K562 (cell line): ENCODE measurements around the gene GALM. TPM values are rescaled to one million over a fixed set of nuclear protein-coding genes. Genes with fewer than 3 reads are reported as not detected.

Experiments used
- ATAC-seq: fragments of 200-7000 bp; cut with Tn5 transposase; 3 replicates; pipeline ENCODE4 v1.9.1; 2020; ENCODE audit warnings: moderate library complexity
- BruUV-seq: library from RNA; stranded (reverse); fragments of 400-500 nt; replicated peaks from 2 replicates; lab custom pipeline; 2021; lab: Mats Ljungman, UMichigan
- CTCF ChIA-PET: fragments of 300-600 bp; formaldehyde crosslinking; extraction: SDS; loops from one replicate; lab custom pipeline; 2021; ENCODE audit warnings: low intra/inter-chr PET ratio; lab: Yijun Ruan, JAX
- POLR2A ChIA-PET: fragments of 300-600, 350-650 bp; sonication (Branson Sonifier 250); formaldehyde crosslinking; extraction: SDS; loops from one replicate; lab custom pipeline; 2021; ENCODE audit warnings: antibody characterized with exemption, inconsistent platforms; lab: Yijun Ruan, JAX
- DNase-seq, 4 experiments: peaks; one replicate each; pipeline versions ENCODE4 v3.0.0 to v3.0.0-alpha.2; 2011 to 2018; ENCODE audit warnings: low spot score in 3 of 4, mixed read lengths in 3 of 4; ENCODE audit errors: extremely low read depth in 1 of 4
- FAIRE-seq: peaks from 2 replicates; lab custom pipeline; 2011; peaks lifted over from hg19 to GRCh38; lab: Jason Lieb, UNC
- H2AFZ ChIP-seq: 2 replicates; pipeline ENCODE4 v1.6.0; 2011; ENCODE audit warnings: low read depth, low read length, control low read depth, inconsistent platforms
- H3K27ac ChIP-seq: fragments of 200-600 bp; 3 replicates; pipeline ENCODE4 v1.8.0; 2011; ENCODE audit warnings: low read depth, mild to moderate bottlenecking, control low read depth, inconsistent platforms, low read length, moderate library complexity, mixed read lengths; ENCODE audit errors: extremely low read depth
- H3K27me3 ChIP-seq, 2 experiments: fragments of 300-600 bp in 1 of 2; 2 replicates in 1 of 2; 3 replicates in 1 of 2; pipeline versions ENCODE4 v1.6.0 to v1.8.0; 2011; ENCODE audit warnings: inconsistent platforms in 2 of 2, low read length in 2 of 2, mild to moderate bottlenecking in 1 of 2, mixed read lengths in 1 of 2, moderate library complexity in 1 of 2; ENCODE audit not compliant: control insufficient read depth in 2 of 2, insufficient read depth in 2 of 2
- H3K36me3 ChIP-seq: fragments of 300-600 bp; 3 replicates; pipeline ENCODE4 v1.8.0; 2011; ENCODE audit warnings: mild to moderate bottlenecking, low read length, inconsistent platforms; ENCODE audit not compliant: control insufficient read depth, insufficient read depth
- H3K4me1 ChIP-seq, 2 experiments: fragments of 200-600 bp in 1 of 2; replicated peaks in 1 of 2; 2 replicates in 1 of 2; 3 replicates in 1 of 2; pipeline versions ENCODE4 v1.5.1 to v1.8.0; 2011; ENCODE audit warnings: inconsistent platforms in 2 of 2, low read length in 2 of 2, mild to moderate bottlenecking in 1 of 2, mixed read lengths in 1 of 2, moderate library complexity in 1 of 2; ENCODE audit not compliant: control insufficient read depth in 2 of 2, insufficient read depth in 2 of 2
- H3K4me2 ChIP-seq: 2 replicates; pipeline ENCODE4 v1.6.1; 2011; ENCODE audit warnings: low read length, control low read depth, inconsistent platforms, mixed read lengths; ENCODE audit not compliant: insufficient read depth
- H3K4me3 ChIP-seq: fragments of 200-600 bp; sonication (generic), shearing (Covaris generic); 2 replicates; pipeline ENCODE4 v1.5.1; 2016; ENCODE audit warnings: control low read depth, inconsistent platforms
- H3K79me2 ChIP-seq: fragments of 200-600 bp; 3 replicates; pipeline ENCODE4 v1.8.0; 2011; ENCODE audit warnings: low read length, inconsistent platforms; ENCODE audit not compliant: control insufficient read depth, insufficient read depth
- H3K9ac ChIP-seq, 2 experiments: 2 replicates each; pipeline versions ENCODE4 v1.6.0 to v1.6.1; 2011; ENCODE audit warnings: low read depth in 2 of 2, low read length in 2 of 2, control low read depth in 1 of 2, inconsistent platforms in 1 of 2, mild to moderate bottlenecking in 1 of 2, mixed read lengths in 1 of 2; ENCODE audit not compliant: insufficient read depth in 1 of 2
- H3K9me1 ChIP-seq: one replicate; pipeline ENCODE4 v1.6.0; 2011; ENCODE audit warnings: inconsistent platforms, mild to moderate bottlenecking, low read length, moderate library complexity; ENCODE audit not compliant: control insufficient read depth, insufficient read depth
- H3K9me3 ChIP-seq: replicated peaks from 2 replicates; pipeline ENCODE4 v1.5.1; 2011; ENCODE audit warnings: low read depth, low read length, inconsistent platforms; ENCODE audit not compliant: control insufficient read depth, insufficient read depth
- H4K20me1 ChIP-seq: replicated peaks from 2 replicates; pipeline ENCODE4 v1.6.1; 2011; ENCODE audit warnings: low read length, inconsistent platforms, mixed read lengths; ENCODE audit not compliant: control insufficient read depth, insufficient read depth
- ATF1 ChIP-seq, 2 experiments: fragments of 450-650 bp in 1 of 2; IDR thresholded peaks; 2 replicates each; pipeline ENCODE4 v1.6.1; 2016; ENCODE audit warnings: missing compliant biosample characterization in 1 of 2, missing genetic modification characterization in 1 of 2
- CGGBP1 ChIP-seq: fragments of 250-450 bp; sonication (Bioruptor Pico); IDR thresholded peaks from 2 replicates; pipeline ENCODE4 v1.9.0; 2021; ENCODE audit warnings: mild to moderate bottlenecking
- CREB3L1 ChIP-seq: fragments of 450-650 bp; IDR thresholded peaks from 2 replicates; pipeline ENCODE4 v1.6.1; 2014; ENCODE audit warnings: low read depth, mild to moderate bottlenecking, moderate library complexity, borderline replicate concordance
- ETV1 ChIP-seq: fragments of 450-650 bp; conservative IDR thresholded peaks from 2 replicates; pipeline ENCODE4 v1.6.1; 2016; ENCODE audit warnings: missing genetic modification characterization, control low read depth, low read depth, missing compliant biosample characterization
- FOXK2 ChIP-seq, 2 experiments: fragments of 450-650 bp; IDR thresholded peaks in 1 of 2; conservative IDR thresholded peaks in 1 of 2; 2 replicates each; pipeline ENCODE4 v1.6.1; 2016; ENCODE audit warnings: low read depth in 2 of 2, mild to moderate bottlenecking in 1 of 2
- HMGN3 ChIP-seq: IDR thresholded peaks from 2 replicates; pipeline ENCODE4 v1.6.1; 2011; ENCODE audit warnings: borderline replicate concordance, low read depth, mild to moderate bottlenecking, mixed read lengths, low read length; ENCODE audit not compliant: insufficient read length; ENCODE audit errors: extremely low read depth
- KLF16 ChIP-seq: IDR thresholded peaks from 2 replicates; pipeline ENCODE4 v1.6.1; 2016; ENCODE audit warnings: antibody characterized with exemption
- MEIS2 ChIP-seq: fragments of 450-650 bp; IDR thresholded peaks from 2 replicates; pipeline ENCODE4 v1.6.1; 2014; ENCODE audit warnings: mild to moderate bottlenecking; ENCODE audit not compliant: partially characterized antibody
- MYBL2 ChIP-seq, 2 experiments: fragments of 450-650 bp in 1 of 2; sonication (generic) in 1 of 2; formaldehyde crosslinking in 1 of 2; IDR thresholded peaks; 2 replicates each; pipeline versions ENCODE4 v1.6.1 to v1.8.1; 2017 to 2022; ENCODE audit warnings: borderline replicate concordance in 1 of 2, inconsistent platforms in 1 of 2, low read depth in 1 of 2, mild to moderate bottlenecking in 1 of 2, missing genetic modification reagents in 1 of 2, moderate library complexity in 1 of 2
- POLR3A ChIP-seq: IDR thresholded peaks from 2 replicates; pipeline ENCODE4 v1.6.1; 2011; ENCODE audit warnings: borderline replicate concordance, mild to moderate bottlenecking, moderate library complexity; ENCODE audit not compliant: insufficient read length, insufficient read depth; ENCODE audit errors: extremely low read depth
- PTRF ChIP-seq: fragments of 450-650 bp; IDR thresholded peaks from 2 replicates; pipeline ENCODE4 v1.6.1; 2016; ENCODE audit warnings: mild to moderate bottlenecking, missing genetic modification characterization, missing compliant biosample characterization
- THAP7 ChIP-seq: fragments of 250-450 bp; sonication (Bioruptor Pico); IDR thresholded peaks from 2 replicates; pipeline ENCODE4 v1.5.0; 2021
- ZNF143 ChIP-seq: sonication (generic); formaldehyde crosslinking; IDR thresholded peaks from 2 replicates; pipeline ENCODE4 v1.9.0; 2022; ENCODE audit warnings: mild to moderate bottlenecking, missing genetic modification reagents
- WGBS: fragments of 100-300 bp; shearing (Covaris generic); methylation state at CpG from one replicate; pipeline ENCODE4 v1.1.6; 2016; ENCODE audit warnings: low coverage, mixed read lengths; ENCODE audit not compliant: insufficient coverage; ENCODE audit errors: missing lambda C conversion rate; 5-methylcytosine and 5-hydroxymethylcytosine counted together
- in situ Hi-C: fragments of 300-500 bp; cut with MboI; formaldehyde crosslinking; loops from 4 replicates; pipeline ENCODE4 v1.15.0; 2018; ENCODE audit warnings: inconsistent platforms, mixed read lengths
- intact Hi-C: fragments of 100-400 bp; cut with micrococcal nuclease; formaldehyde crosslinking; loops from 2 replicates; pipeline ENCODE4 v1.14.2; 2022
- polyA plus RNA-seq, 8 experiments: library from polyadenylated mRNA; depleted of rRNA in 4 of 8; stranded (reverse) in 5 of 8; unstranded in 3 of 8; fragments of >200 nt; fragmentation: Nextera tagmentation in 2 of 8; fragmentation: Illumina TruSeq in 1 of 8; extraction: Ambion mirVana in 2 of 8; extraction: Trizol in 1 of 8; gene quantifications; 2 replicates each; pipeline versions ENCODE4 v1.2.1 to v1.2.3, GENCODE V29; 2011 to 2014; ENCODE audit warnings: inconsistent platforms in 1 of 8, missing spikeins in 1 of 8
- total RNA-seq, 7 experiments: library from RNA; depleted of rRNA in 6 of 7; stranded (reverse); fragments of >200 nt in 6 of 7; fragmentation: Illumina TruSeq in 2 of 7; extraction: Trizol in 2 of 7; gene quantifications; 2 replicates each; pipeline versions ENCODE4 v1.2.1 to v1.2.3, GENCODE V29; 2011 to 2021; ENCODE audit warnings: low replicate concordance in 1 of 7

Gene GALM
- total and polyA plus RNA-seq, 9 of the 15 experiments (the other 6 are each of a cell fraction or from before 2014, with no cell fraction given), result 22.1 to 51.7 (median 27.9) TPM

GRCh38 chr2:38765551-38765950 is 99.6 kb downstream of the GALM start:
- no peak overlapping the region for H3K4me2 ChIP-seq
- TF ChIP-seq CGGBP1 (no peak), KLF16 (no peak)
- H3K9me1 ChIP-seq, result no peaks in the 10 kb centered on the region
- no peak overlapping the region for H3K4me3 ChIP-seq
- ChIA-PET CTCF (no interaction called here), POLR2A (interaction anchor here (9.0 kb wide), 1 partner anchor 14 kb away, joined by 107 read pairs; the partner anchor contains the start of gene SRSF7)
- no peaks in the 10 kb centered on the region for H3K79me2 ChIP-seq
- H3K9me3 ChIP-seq, result no peaks in the 10 kb centered on the region
- DNase-seq, result no peak
- in situ Hi-C loops (no loop called here), intact Hi-C loops (no loop called here)
- no peaks in the 10 kb centered on the region for H3K36me3 ChIP-seq
- no peak for FAIRE-seq
- H3K27me3 ChIP-seq, result no peaks in the 10 kb centered on the region
- H2AFZ ChIP-seq, result no peak overlapping the region
- 44% methylated on average over 5 of the region's 5 CpGs for WGBS
- no peak overlapping the region for H3K27ac ChIP-seq
- no peak overlapping the region for H3K9ac ChIP-seq
- ATAC-seq, result no peak
- no TSS peak for BruUV-seq
- H4K20me1 ChIP-seq, result no peaks in the 10 kb centered on the region
- H3K4me1 ChIP-seq, result no peaks in the 10 kb centered on the region

- no peak overlapping the region for H3K4me3 ChIP-seq
- ATAC-seq (no peak), FAIRE-seq (no peak), DNase-seq (no peak)
- no peak overlapping the region for H3K4me2 ChIP-seq
- H3K27me3 ChIP-seq, result no peaks in the 10 kb centered on the region
- H2AFZ ChIP-seq, result 0 out of 2 replicates have a peak overlapping the region, but pooled peaks have one; percentile 50
- POLR2A ChIA-PET, result interaction anchor here (5.0 kb wide), 1 partner anchor 20 kb away, joined by 65 read pairs; the partner anchor contains the start of gene SRSF7
- H3K79me2 ChIP-seq, result no peaks in the 10 kb centered on the region
- WGBS, result 29% methylated on average over 5 of the region's 5 CpGs
- H3K9me1 ChIP-seq, result no peaks in the 10 kb centered on the region
- H3K27ac ChIP-seq, result no peak overlapping the region
- no peak overlapping the region for H3K9ac ChIP-seq
- intact Hi-C loops (no loop called here), in situ Hi-C loops (no loop called here)
- peaks cover 3 to 5% of the 10 kb centered on the region in 2 experiments; a peak in 3 of 5 replicates for H3K4me1 ChIP-seq
- H3K9me3 ChIP-seq, result no peaks in the 10 kb centered on the region
- no peaks in the 10 kb centered on the region for H3K36me3 ChIP-seq
- BruUV-seq, result no TSS peak
- CTCF ChIA-PET, result no interaction called here
- H4K20me1 ChIP-seq, result no peaks in the 10 kb centered on the region
- TF ChIP-seq PTRF (tag), result no peak
- TF ChIP-seq MEIS2, result no peak
- TF ChIP-seq CREB3L1, result no peak
- TF ChIP-seq ZNF143 (CRISPR knock-in tag), result no peak
- no peak for TF ChIP-seq ETV1
- TF ChIP-seq FOXK2 (conservative IDR thresholded peaks at IDR 0.05 in 1 of 2, IDR thresholded peaks at IDR 0.05 in 1 of 2; ENCODE audit: low read depth in 2 of 2), result no peak
- TF ChIP-seq POLR3A, result no peak
- no peak for TF ChIP-seq MYBL2 (IDR thresholded peaks at IDR 0.05; ENCODE audit: low read depth)
- TF ChIP-seq MYBL2 (CRISPR knock-in tag; IDR thresholded peaks at IDR 0.05; ENCODE audit: borderline replicate concordance), result no peak
- TF ChIP-seq HMGN3, result no peak
- no peak for TF ChIP-seq ATF1 (CRISPR knock-in tag; IDR thresholded peaks at IDR 0.05)
- TF ChIP-seq ATF1 (tag; IDR thresholded peaks at IDR 0.05), result no peak
- TF ChIP-seq THAP7, result no peak
These were observed 105.7 kb downstream of the GALM start for GRCh38 chr2:38771632-38772031.
